Neural progenitor cell (in vitro differentiated cells): Measurements from ENCODE around the gene OR2M5.

ENCODE experiments used
- CTCF ChIP-seq: fragments of 200-600 bp; sonication (generic); IDR thresholded peaks from 2 replicates; pipeline ENCODE4 v1.5.1; 2017; ENCODE audit warnings: antibody characterized with exemption, mild to moderate bottlenecking
- EZH2 ChIP-seq: fragments of 200-600 bp; sonication (generic); IDR thresholded peaks from 2 replicates; pipeline ENCODE4 v1.6.1; 2017; ENCODE audit warnings: antibody characterized with exemption, mild to moderate bottlenecking, moderate library complexity

GRCh38 chr1:248152056-248152827, 7.3 kb downstream of the OR2M5 start:
- no peak for TF ChIP-seq CTCF
- TF ChIP-seq EZH2: no peak
